NCI-H1105 treated with DMSO at 0.1 percent for 48 hours (cell line): Measurements from ENCODE around the gene CABS1.

Experiments
- DNase-seq: peaks from one replicate; lab custom pipeline; 2025; lab: John Stamatoyannopoulos, UW

Gene CABS1

DNA sequence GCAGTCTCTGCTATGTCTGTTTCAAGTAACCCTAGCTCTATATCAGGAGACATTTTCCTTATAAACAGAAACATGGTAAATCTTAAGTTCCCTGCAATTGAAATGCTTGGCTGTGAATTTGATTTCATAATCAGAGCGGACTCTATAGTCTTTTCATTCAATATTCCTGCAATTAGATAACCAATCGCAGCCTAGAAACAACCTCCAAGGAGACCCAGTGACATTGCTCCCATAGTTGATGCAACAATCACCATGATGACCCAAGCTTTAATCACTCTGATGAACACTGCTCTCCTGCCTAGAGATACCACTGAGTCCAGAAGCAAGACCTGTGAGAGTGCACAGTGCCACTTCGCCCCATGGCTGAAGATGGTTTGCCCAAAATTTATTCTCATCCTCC lies at the start of gene CABS1:
Gene CABS1, plus strand, starts transcription at position 301 of the 400 bp plus-strand sequence. Its CDS starts 59 bp downstream, at position 360.
- DNase-seq: no peak

GRCh38 chr4:70288651-70289050 lies 46.1 kb upstream of the CABS1 start:
- no peak for DNase-seq

- no peak for DNase-seq
Observed at GRCh38 chr4:70291341-70291740, 43.4 kb upstream of the CABS1 start.

DNA sequence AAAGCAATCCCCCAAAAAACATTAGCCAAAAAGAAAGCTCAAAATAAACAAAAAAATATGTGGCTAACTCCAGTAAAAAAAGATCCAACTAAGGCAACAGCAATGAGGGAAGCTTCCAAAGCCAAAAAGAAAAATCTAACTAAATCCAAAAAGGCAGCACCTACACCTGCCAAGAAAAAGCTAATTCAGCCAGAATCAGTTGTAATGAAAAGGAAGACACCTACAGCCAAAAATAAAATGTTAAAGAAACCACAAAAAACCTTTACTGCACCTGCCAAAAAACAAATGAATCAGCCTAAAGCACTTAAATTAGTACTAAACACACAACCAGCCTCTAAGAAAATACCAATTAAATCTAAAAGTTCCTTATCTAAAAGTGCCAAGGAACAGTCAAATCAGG lies 37.2 kb upstream of the CABS1 start:
- DNase-seq: no peak

- no peak for DNase-seq
Observed at GRCh38 chr4:70298051-70298450, 36.7 kb upstream of the CABS1 start.

GRCh38 chr4:70299643-70300042 lies 35.1 kb upstream of the CABS1 start:
- DNase-seq: no peak

DNA sequence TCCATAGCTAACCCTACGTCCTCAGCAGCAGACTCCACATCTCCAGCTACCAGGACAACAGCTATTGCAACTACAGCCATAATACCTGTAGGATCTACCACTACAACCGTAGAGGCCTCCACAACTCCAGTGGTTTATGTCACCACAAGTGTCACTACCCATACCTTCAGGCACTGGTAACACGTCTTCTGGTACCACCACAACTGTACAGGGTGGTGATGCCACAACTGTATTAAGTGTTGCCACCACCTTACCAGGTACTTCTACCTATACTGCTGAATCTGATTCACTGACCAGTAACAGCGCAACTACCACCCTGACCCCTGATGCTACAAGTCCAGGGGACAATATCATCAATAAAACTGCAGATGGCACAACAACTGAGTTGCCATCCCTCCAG lies 34.6 kb upstream of the CABS1 start:
- no peak for DNase-seq

GRCh38 chr4:70303090-70303489 lies 31.7 kb upstream of the CABS1 start:
- no peak for DNase-seq

GRCh38 chr4:70305601-70306000 lies 29.2 kb upstream of the CABS1 start:
- DNase-seq: no peak

GRCh38 chr4:70306076-70306475 lies 28.7 kb upstream of the CABS1 start:
- no peak for DNase-seq

- DNase-seq: no peak
Observed at GRCh38 chr4:70313736-70314135, 21.0 kb upstream of the CABS1 start.

DNA sequence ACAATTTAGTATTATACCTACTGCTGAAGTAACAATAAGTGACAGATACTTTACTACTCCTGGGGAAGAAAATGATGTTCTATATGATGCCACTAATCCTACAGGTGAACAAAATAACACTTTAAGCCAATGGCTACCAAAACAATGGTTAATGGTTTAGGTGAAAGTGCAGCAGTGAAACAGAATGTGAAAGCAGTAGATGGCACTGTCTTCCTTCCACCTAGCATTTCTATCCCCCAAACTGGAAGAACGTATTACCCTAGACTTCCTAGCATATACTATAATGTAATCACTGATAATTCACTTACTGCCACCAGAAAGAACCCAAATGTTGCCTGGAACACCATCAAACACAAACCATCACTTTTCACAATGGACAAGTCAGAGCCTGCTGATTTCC lies 18.9 kb upstream of the CABS1 start:
- no peak for DNase-seq

- DNase-seq: no peak
Observed at GRCh38 chr4:70326052-70326451, 8.7 kb upstream of the CABS1 start.

- DNase-seq: no peak
Observed at GRCh38 chr4:70336043-70336442, 1.3 kb downstream of the CABS1 start.

GRCh38 chr4:70337886-70338420 lies 3.2 kb downstream of the CABS1 start:
- no peak for DNase-seq

DNA sequence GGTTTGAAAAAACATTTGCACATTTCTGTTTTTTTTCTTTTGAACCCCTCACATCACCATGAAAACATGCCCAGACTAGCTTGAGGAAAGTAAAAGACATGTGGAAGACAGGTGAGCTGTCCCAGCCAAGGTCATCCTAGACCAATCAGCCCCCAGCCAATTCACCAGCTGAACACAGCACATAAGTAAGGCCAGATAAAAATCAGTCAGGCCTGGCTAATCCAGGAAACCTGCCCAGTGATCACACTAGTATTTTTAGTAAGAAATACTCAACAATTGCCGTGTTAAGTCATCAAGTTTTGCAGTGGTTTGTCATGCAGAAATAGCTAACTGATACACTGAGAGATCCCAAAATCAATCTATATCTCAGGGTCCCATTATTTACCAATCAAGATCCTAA lies 21.4 kb downstream of the CABS1 start:
- no peak for DNase-seq

- DNase-seq: no peak
Observed at GRCh38 chr4:70359115-70359661, 24.4 kb downstream of the CABS1 start.

DNA sequence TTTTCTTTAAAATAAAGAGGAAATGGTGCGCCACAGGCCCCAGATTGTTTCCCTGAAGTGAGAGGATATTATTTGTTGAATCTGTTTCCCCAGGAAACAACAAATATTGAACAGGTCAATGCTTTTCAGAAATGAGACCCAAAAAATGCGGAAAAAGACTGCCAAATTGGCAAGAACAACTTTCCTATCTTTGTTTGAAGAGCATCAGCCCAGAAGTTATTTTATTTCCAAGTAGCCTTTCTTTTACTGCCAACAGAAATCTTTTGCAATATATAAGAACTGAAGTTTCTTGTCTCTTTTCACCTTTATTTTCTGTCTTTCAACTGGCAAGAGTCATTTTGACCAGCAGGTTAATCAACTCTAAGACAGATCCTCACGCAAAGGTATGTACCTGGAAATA lies 25.7 kb downstream of the CABS1 start, which contains the start of gene SMR3A:
Gene SMR3A, plus strand, starts transcription at position 301 of the 400 bp plus-strand sequence. CDS start 1,356 bp downstream, outside the sequence.
- DNase-seq: no peak

DNA sequence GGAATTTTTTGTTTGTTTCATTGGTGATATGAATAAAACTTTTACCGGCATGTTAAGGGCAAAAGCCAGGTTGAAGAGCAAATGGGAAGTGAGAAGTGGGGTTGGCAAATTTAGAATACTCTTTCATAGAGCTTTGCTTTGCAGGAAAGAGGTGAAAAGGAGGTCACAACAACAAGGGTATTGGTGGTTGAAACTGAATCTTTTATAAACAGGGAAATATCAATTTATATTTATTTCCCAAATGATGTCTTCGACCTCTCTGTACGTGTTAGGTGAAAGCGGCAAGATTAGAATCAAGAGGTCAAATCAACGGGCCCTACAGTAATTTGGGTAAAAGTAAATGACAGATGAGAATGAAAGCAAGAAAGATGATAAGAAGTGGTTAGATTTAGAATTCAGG lies 29.2 kb downstream of the CABS1 start:
- DNase-seq: no peak

- DNase-seq: peak; percentile 67
Observed at GRCh38 chr4:70365479-70365878, 30.7 kb downstream of the CABS1 start.

GRCh38 chr4:70367813-70368212 lies 33.0 kb downstream of the CABS1 start:
- DNase-seq: no peak

DNA sequence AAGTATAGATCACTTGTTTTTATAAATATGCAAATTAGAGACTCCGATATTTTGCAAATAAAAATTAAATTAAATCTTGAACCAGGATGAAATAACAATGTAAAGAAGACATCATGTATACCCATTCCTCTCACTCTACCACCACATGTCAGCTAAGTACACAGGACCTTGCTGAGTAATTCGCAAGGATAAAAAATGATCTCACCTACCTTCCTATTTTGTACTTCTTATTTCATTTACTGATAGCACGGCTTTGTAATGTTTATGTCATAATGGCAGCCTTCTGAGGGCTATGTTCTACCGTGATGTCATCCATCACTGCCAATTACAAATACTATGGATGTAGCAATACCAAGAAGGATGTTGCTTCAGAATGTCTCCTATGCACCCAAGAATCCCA lies 37.2 kb downstream of the CABS1 start:
- DNase-seq: no peak

- DNase-seq: no peak
Observed at GRCh38 chr4:70372760-70373159, 38.0 kb downstream of the CABS1 start.

GRCh38 chr4:70380578-70380977 lies 45.8 kb downstream of the CABS1 start:
- no peak for DNase-seq
